ENCODE measurements around the gene SCCPDH.

- TF ChIP-seq ZBTB2 (CRISPR knock-in tag; IDR thresholded peaks at IDR 0.05; ENCODE audit: low read depth): no peak
- TF ChIP-seq TCF7L2 (IDR thresholded peaks at IDR 0.05; ENCODE audit: low read depth, low read length): no peak
- TF ChIP-seq ATF7 (IDR thresholded peaks at IDR 0.05): no peak
- no peak for TF ChIP-seq ATF7 (CRISPR knock-in tag; IDR thresholded peaks at IDR 0.05)
- no peak for TF ChIP-seq DR1 (CRISPR knock-in tag; IDR thresholded peaks at IDR 0.05)
- TF ChIP-seq PBX3 (CRISPR knock-in tag; IDR thresholded peaks at IDR 0.05; ENCODE audit: borderline replicate concordance): no peak
- TF ChIP-seq CREB1 (IDR thresholded peaks at IDR 0.05): no peak
- no peak for TF ChIP-seq CREB1 (CRISPR knock-in tag; IDR thresholded peaks at IDR 0.05)
- TF ChIP-seq POLR2AphosphoS5 (IDR thresholded peaks at IDR 0.05; ENCODE audit: low read depth, low read length): no peak
- TF ChIP-seq HOXA7 (CRISPR knock-in tag; IDR thresholded peaks at IDR 0.05): no peak
- TF ChIP-seq ZNF281 (CRISPR knock-in tag; IDR thresholded peaks at IDR 0.05; ENCODE audit: borderline replicate concordance): no peak
- TF ChIP-seq SNAPC2 (CRISPR knock-in tag; IDR thresholded peaks at IDR 0.05): no peak
- no peak for TF ChIP-seq ZNF251 (CRISPR knock-in tag; IDR thresholded peaks at IDR 0.05)
- no peak for TF ChIP-seq SRY (CRISPR knock-in tag; IDR thresholded peaks at IDR 0.05)
- no peak for TF ChIP-seq CREM (IDR thresholded peaks at IDR 0.05)
- no peak for TF ChIP-seq CREM (CRISPR knock-in tag; IDR thresholded peaks at IDR 0.05)
- TF ChIP-seq EP300 (IDR thresholded peaks at IDR 0.05; ENCODE audit: low read depth in 2 of 2, low read length in 2 of 2): no peak
- no peak for TF ChIP-seq EP300 (CRISPR knock-in tag; IDR thresholded peaks at IDR 0.05; ENCODE audit: borderline replicate concordance)
These were observed 34.1 kb upstream of the SCCPDH start for GRCh38 chr1:246690100-246690499.

Measured in HepG2 (cell line).